Stomach smooth muscle (tissue), 2 donors: ENCODE data around the gene CSNK1G3.

ENCODE experiments used
- H3K27ac ChIP-seq: one replicate; pipeline ENCODE4 v1.7.0; 2013; ENCODE audit warnings: mild to moderate bottlenecking, low read length, inconsistent platforms
- H3K27me3 ChIP-seq, 2 donors: one replicate each; pipeline ENCODE4 v1.7.0; 2013; ENCODE audit warnings: low read length in 2 of 2; ENCODE audit not compliant: insufficient read depth in 2 of 2, control insufficient read depth in 1 of 2
- H3K36me3 ChIP-seq, 2 donors: one replicate each; pipeline ENCODE4 v1.7.0; 2013; ENCODE audit warnings: low read length in 2 of 2; ENCODE audit not compliant: control insufficient read depth in 2 of 2, insufficient read depth in 2 of 2
- H3K4me1 ChIP-seq: one replicate; pipeline ENCODE4 v1.7.0; 2013; ENCODE audit warnings: low read length; ENCODE audit not compliant: control insufficient read depth, insufficient read depth
- H3K4me3 ChIP-seq, 2 donors: one replicate each; pipeline ENCODE4 v1.7.0; 2013; ENCODE audit warnings: low read length in 2 of 2
- H3K9ac ChIP-seq, 2 donors: one replicate each; pipeline ENCODE4 v1.7.0; 2013; ENCODE audit warnings: low read length in 2 of 2, mild to moderate bottlenecking in 1 of 2
- H3K9me3 ChIP-seq, 2 donors: one replicate each; pipeline ENCODE4 v1.7.0; 2013; ENCODE audit warnings: low read length in 2 of 2; ENCODE audit not compliant: control insufficient read depth in 2 of 2
- donor health status: healthy.
- donor health status: Pancreatic carcinoma.

CSNK1G3 gene

GRCh38 chr5:123598028-123598689 lies 86.2 kb downstream of the CSNK1G3 start:
- H3K4me1 ChIP-seq: no peaks in the 10 kb centered on the region
- no peak overlapping the region for H3K27ac ChIP-seq
- H3K9me3 ChIP-seq: no peaks in the 10 kb centered on the region
- H3K27me3 ChIP-seq: no peaks in the 10 kb centered on the region
- no peak overlapping the region for H3K9ac ChIP-seq
- H3K4me3 ChIP-seq: no peak overlapping the region
- peaks cover 3 to 5% of the 10 kb centered on the region in 2 donors for H3K36me3 ChIP-seq

GRCh38 chr5:123599171-123599570 lies 87.2 kb downstream of the CSNK1G3 start:
- H3K9ac ChIP-seq: no peak overlapping the region
- no peaks in the 10 kb centered on the region for H3K27me3 ChIP-seq
- peaks cover 0 to 5% of the 10 kb centered on the region in 2 donors for H3K36me3 ChIP-seq

GRCh38 chr5:123601610-123602009 lies 89.6 kb downstream of the CSNK1G3 start:
- Histone ChIP-seq H3K4me3 (no peak overlapping the region), H3K9me3 (no peaks in the 10 kb centered on the region), H3K27ac (no peak overlapping the region), H3K4me1 (no peaks in the 10 kb centered on the region), H3K36me3 (peaks cover 0 to 2% of the 10 kb centered on the region in 2 donors), H3K27me3 (no peaks in the 10 kb centered on the region), H3K9ac (no peak overlapping the region)

More at GRCh38 chr5:123599171-123599570, 87.2 kb downstream of the CSNK1G3 start:
- Histone ChIP-seq H3K4me3 (no peak overlapping the region), H3K4me1 (no peaks in the 10 kb centered on the region), H3K27ac (no peak overlapping the region), H3K9me3 (no peaks in the 10 kb centered on the region)

- Histone ChIP-seq H3K36me3 (no peaks in the 10 kb centered on the region), H3K4me3 (no peak overlapping the region), H3K27ac (no peak overlapping the region), H3K4me1 (no peaks in the 10 kb centered on the region), H3K27me3 (no peaks in the 10 kb centered on the region), H3K9ac (no peak overlapping the region), H3K9me3 (no peaks in the 10 kb centered on the region)
These were observed 93.8 kb downstream of the CSNK1G3 start for GRCh38 chr5:123605822-123606221.

- Histone ChIP-seq H3K9ac (no peak overlapping the region), H3K27me3 (no peaks in the 10 kb centered on the region), H3K4me3 (no peak overlapping the region), H3K9me3 (no peaks in the 10 kb centered on the region), H3K36me3 (peaks cover 0 to 7% of the 10 kb centered on the region in 2 donors), H3K27ac (no peak overlapping the region), H3K4me1 (no peaks in the 10 kb centered on the region)
These were observed 98.2 kb downstream of the CSNK1G3 start for GRCh38 chr5:123610209-123610608.

GRCh38 chr5:123610665-123611405 lies 98.9 kb downstream of the CSNK1G3 start:
- H3K9me3 ChIP-seq: no peaks in the 10 kb centered on the region
- no peak overlapping the region for H3K4me3 ChIP-seq
- peaks cover 0 to 7% of the 10 kb centered on the region in 2 donors for H3K36me3 ChIP-seq
- no peaks in the 10 kb centered on the region for H3K27me3 ChIP-seq
- no peak overlapping the region for H3K27ac ChIP-seq
- H3K9ac ChIP-seq: no peak overlapping the region
- no peaks in the 10 kb centered on the region for H3K4me1 ChIP-seq

GRCh38 chr5:123611406-123611709 lies 99.4 kb downstream of the CSNK1G3 start:
- no peak overlapping the region for H3K27ac ChIP-seq
- H3K9ac ChIP-seq: no peak overlapping the region
- H3K9me3 ChIP-seq: no peaks in the 10 kb centered on the region
- H3K4me3 ChIP-seq: no peak overlapping the region
- H3K36me3 ChIP-seq: peaks cover 0 to 7% of the 10 kb centered on the region in 2 donors
- H3K4me1 ChIP-seq: no peaks in the 10 kb centered on the region
- H3K27me3 ChIP-seq: no peaks in the 10 kb centered on the region

GRCh38 chr5:123617561-123617960 lies 105.6 kb downstream of the CSNK1G3 start:
- H3K9ac ChIP-seq: no peak overlapping the region
- H3K9me3 ChIP-seq: no peaks in the 10 kb centered on the region
- H3K27me3 ChIP-seq: no peaks in the 10 kb centered on the region
- no peak overlapping the region for H3K27ac ChIP-seq
- peaks cover 0 to 7% of the 10 kb centered on the region in 2 donors for H3K36me3 ChIP-seq
- no peak overlapping the region for H3K4me3 ChIP-seq
- no peaks in the 10 kb centered on the region for H3K4me1 ChIP-seq

GRCh38 chr5:123626051-123626450 lies 114.1 kb downstream of the CSNK1G3 start:
- no peaks in the 10 kb centered on the region for H3K9me3 ChIP-seq
- H3K4me3 ChIP-seq: no peak overlapping the region
- no peaks in the 10 kb centered on the region for H3K27me3 ChIP-seq
- H3K4me1 ChIP-seq: no peaks in the 10 kb centered on the region
- H3K27ac ChIP-seq: no peak overlapping the region
- no peak overlapping the region for H3K9ac ChIP-seq
- no peaks in the 10 kb centered on the region for H3K36me3 ChIP-seq

- no peak overlapping the region for H3K4me3 ChIP-seq
- no peaks in the 10 kb centered on the region for H3K9me3 ChIP-seq
- H3K9ac ChIP-seq: no peak overlapping the region
- no peak overlapping the region for H3K27ac ChIP-seq
- H3K27me3 ChIP-seq: no peaks in the 10 kb centered on the region
- no peaks in the 10 kb centered on the region for H3K36me3 ChIP-seq
- H3K4me1 ChIP-seq: no peaks in the 10 kb centered on the region
These were observed 117.0 kb downstream of the CSNK1G3 start for GRCh38 chr5:123628860-123629544.

GRCh38 chr5:123636006-123636405 lies 124.0 kb downstream of the CSNK1G3 start:
- no peaks in the 10 kb centered on the region for H3K27me3 ChIP-seq
- no peak overlapping the region for H3K4me3 ChIP-seq
- H3K9ac ChIP-seq: no peak overlapping the region
- no peak overlapping the region for H3K27ac ChIP-seq
- H3K4me1 ChIP-seq: no peaks in the 10 kb centered on the region
- H3K9me3 ChIP-seq: no peaks in the 10 kb centered on the region
- H3K36me3 ChIP-seq: no peaks in the 10 kb centered on the region
